Measurements from ENCODE around the gene NCK2. TPM values are rescaled to one million over a fixed set of nuclear protein-coding genes. Genes with fewer than 3 reads are reported as not detected.

NCK2 gene
- total RNA-seq, 1 experiment from 2014 or later, result 45.4 TPM

- H3K4me1 ChIP-seq (ENCODE audit: insufficient read depth, low read length), result no peaks in the 10 kb centered on the region
- ChIA-PET CTCF (no interaction called here), POLR2A (ENCODE audit: unreplicated experiment) (no interaction called here)
- H3K27me3 ChIP-seq (ENCODE audit: low read length), result no peaks in the 10 kb centered on the region
- H3K4me2 ChIP-seq (ENCODE audit: low read length), result no peak overlapping the region
- BruUV-seq (replicated peaks), result no TSS peak
- H3F3A ChIP-seq (ENCODE audit: low read length, unreplicated experiment), result no peaks in the 10 kb centered on the region
- ATAC-seq, result no peak
- no peaks in the 10 kb centered on the region for H3K36me3 ChIP-seq (ENCODE audit: low read depth, low read length)
- intact Hi-C loops (cut with micrococcal nuclease), result no loop called here
- H2AFZ ChIP-seq (ENCODE audit: low read length), result no peak overlapping the region
- H3K27ac ChIP-seq (ENCODE audit: low read length), result no peak overlapping the region
- no peaks in the 10 kb centered on the region for H3K9me2 ChIP-seq (replicated peaks; ENCODE audit: low read length)
- no peaks in the 10 kb centered on the region for H3K79me2 ChIP-seq (ENCODE audit: low read length)
- no peak for DNase-seq
- H3K9me3 ChIP-seq (ENCODE audit: low read length), result peaks cover 7% of the 10 kb centered on the region; the same call in 1 of the 2 replicates
- no peaks in the 10 kb centered on the region for H4K20me1 ChIP-seq (ENCODE audit: low read length)
- no peak overlapping the region for H3K9ac ChIP-seq (ENCODE audit: low read length)
- TF ChIP-seq CTCF (conservative IDR thresholded peaks at IDR 0.05; ENCODE audit: low read depth, low read length), result no peak
- TF ChIP-seq EZH2 (IDR thresholded peaks at IDR 0.05; ENCODE audit: low read length, unreplicated experiment), result no peak
- TF ChIP-seq EZH2phosphoT487 (IDR thresholded peaks at IDR 0.05; ENCODE audit: borderline replicate concordance, low read length), result no peak
- H3K4me3 ChIP-seq (ENCODE audit: low read length), result no peak overlapping the region
Observed at GRCh38 chr2:105933906-105934305, 189.2 kb downstream of the NCK2 start.

DNA sequence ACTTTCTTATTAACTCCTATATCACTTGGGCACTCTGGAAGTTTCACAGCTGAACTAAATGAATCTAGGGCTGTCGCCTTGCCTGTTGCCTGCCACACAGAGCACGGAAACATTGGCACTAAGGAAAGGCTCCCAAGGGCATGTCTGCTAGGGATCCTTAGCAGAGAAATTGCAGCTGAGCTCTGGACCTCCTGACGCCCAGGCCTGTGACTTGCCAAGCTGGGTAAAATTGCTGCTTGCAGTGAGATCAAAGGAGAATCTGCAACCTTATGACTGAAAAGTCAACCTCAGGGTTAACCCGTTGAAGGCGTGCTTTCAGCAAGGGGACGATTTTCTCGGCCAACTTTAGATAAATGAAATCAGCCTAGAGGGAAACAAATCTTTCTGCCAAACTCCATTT is 189.8 kb downstream of the NCK2 start:
- H3K9me3 ChIP-seq (ENCODE audit: low read length), result peaks cover 7% of the 10 kb centered on the region; the same call in 1 of the 2 replicates
- no peaks in the 10 kb centered on the region for H3K79me2 ChIP-seq (ENCODE audit: low read length)
- no peak overlapping the region for H2AFZ ChIP-seq (ENCODE audit: low read length)
- ChIA-PET CTCF (no interaction called here), POLR2A (ENCODE audit: unreplicated experiment) (no interaction called here)
- H3K9me2 ChIP-seq (replicated peaks; ENCODE audit: low read length), result no peaks in the 10 kb centered on the region
- TF ChIP-seq EZH2phosphoT487 (IDR thresholded peaks at IDR 0.05; ENCODE audit: borderline replicate concordance, low read length) (no peak), CTCF (conservative IDR thresholded peaks at IDR 0.05; ENCODE audit: low read depth, low read length) (no peak), EZH2 (IDR thresholded peaks at IDR 0.05; ENCODE audit: low read length, unreplicated experiment) (no peak)
- BruUV-seq (replicated peaks), result no TSS peak
- no peak overlapping the region for H3K27ac ChIP-seq (ENCODE audit: low read length)
- no peak overlapping the region for H3K9ac ChIP-seq (ENCODE audit: low read length)
- intact Hi-C loops (cut with micrococcal nuclease), result no loop called here
- ATAC-seq, result no peak
- H3K4me1 ChIP-seq (ENCODE audit: insufficient read depth, low read length), result no peaks in the 10 kb centered on the region
- no peak for DNase-seq
- no peaks in the 10 kb centered on the region for H3F3A ChIP-seq (ENCODE audit: low read length, unreplicated experiment)
- no peaks in the 10 kb centered on the region for H4K20me1 ChIP-seq (ENCODE audit: low read length)
- no peaks in the 10 kb centered on the region for H3K27me3 ChIP-seq (ENCODE audit: low read length)
- no peak overlapping the region for H3K4me3 ChIP-seq (ENCODE audit: low read length)
- no peak overlapping the region for H3K4me2 ChIP-seq (ENCODE audit: low read length)
- no peaks in the 10 kb centered on the region for H3K36me3 ChIP-seq (ENCODE audit: low read depth, low read length)

DNA sequence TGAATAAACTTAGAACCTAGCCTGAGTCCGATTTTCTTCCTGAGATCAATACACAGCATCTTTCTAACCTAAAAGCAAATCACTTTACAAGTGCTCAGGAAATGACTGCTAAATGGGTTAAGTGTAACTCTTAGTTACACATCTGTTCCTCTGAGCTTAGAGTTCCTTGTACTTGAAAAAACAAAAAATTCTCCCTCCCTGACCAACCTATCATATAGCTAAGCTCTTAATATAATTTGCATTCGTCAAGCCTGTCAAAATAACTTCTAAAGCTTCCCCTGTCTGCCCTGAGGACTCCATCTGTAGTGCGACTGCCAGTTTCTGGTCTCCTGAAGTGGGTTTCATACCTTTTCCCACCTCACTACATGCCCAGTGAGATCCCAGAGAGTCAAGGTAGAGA is 190.4 kb downstream of the NCK2 start:
- H3K9me2 ChIP-seq (replicated peaks; ENCODE audit: low read length), result no peaks in the 10 kb centered on the region
- CTCF ChIA-PET, result no interaction called here
- H3K4me1 ChIP-seq (ENCODE audit: insufficient read depth, low read length), result no peaks in the 10 kb centered on the region
- H3K79me2 ChIP-seq (ENCODE audit: low read length), result no peaks in the 10 kb centered on the region
- POLR2A ChIA-PET (ENCODE audit: unreplicated experiment), result no interaction called here
- ATAC-seq (no peak), DNase-seq (no peak)
- no peak overlapping the region for H3K4me2 ChIP-seq (ENCODE audit: low read length)
- no peak overlapping the region for H3K27ac ChIP-seq (ENCODE audit: low read length)
- no peak overlapping the region for H3K9ac ChIP-seq (ENCODE audit: low read length)
- no peaks in the 10 kb centered on the region for H3K27me3 ChIP-seq (ENCODE audit: low read length)
- H4K20me1 ChIP-seq (ENCODE audit: low read length), result no peaks in the 10 kb centered on the region
- H3K36me3 ChIP-seq (ENCODE audit: low read depth, low read length), result no peaks in the 10 kb centered on the region
- TF ChIP-seq EZH2 (IDR thresholded peaks at IDR 0.05; ENCODE audit: low read length, unreplicated experiment), result no peak
- no peak for TF ChIP-seq CTCF (conservative IDR thresholded peaks at IDR 0.05; ENCODE audit: low read depth, low read length)
- no peak for TF ChIP-seq EZH2phosphoT487 (IDR thresholded peaks at IDR 0.05; ENCODE audit: borderline replicate concordance, low read length)
- H3F3A ChIP-seq (ENCODE audit: low read length, unreplicated experiment), result no peaks in the 10 kb centered on the region
- no TSS peak for BruUV-seq (replicated peaks)
- intact Hi-C loops (cut with micrococcal nuclease), result no loop called here
- no peak overlapping the region for H2AFZ ChIP-seq (ENCODE audit: low read length)
- peaks cover 7% of the 10 kb centered on the region; the same call in 1 of the 2 replicates for H3K9me3 ChIP-seq (ENCODE audit: low read length)
- no peak overlapping the region for H3K4me3 ChIP-seq (ENCODE audit: low read length)
